Measurements from ENCODE around the gene UIMC1. TPM values are rescaled to one million over a fixed set of nuclear protein-coding genes. Genes with fewer than 3 reads are reported as not detected.

The UIMC1 gene
- total RNA-seq, 5 donors from 2014 or later (not counting 1 experiment from before 2014, with no cell fraction given), result 50.0 to 70.3 (median 56.7) TPM

- no peak overlapping the region for H3K4me3 ChIP-seq (ENCODE audit: control insufficient read depth in 1 of 2, extremely low read depth in 1 of 2, low read length in 1 of 2)
- Mint-ChIP-seq H3K4me1 (no peaks in the 10 kb centered on the region), H3K4me3 (no peak overlapping the region), H3K27ac (no peak overlapping the region), H3K27me3 (peaks cover 19 to 45% of the 10 kb centered on the region in 2 donors), H3K36me3 (no peaks in the 10 kb centered on the region), H3K9me3 (no peaks in the 10 kb centered on the region)
- 69% methylated on average over 11 of the region's 19 CpGs for WGBS (ENCODE audit: insufficient coverage)
- no peak for DNase-seq
- CTCF ChIA-PET, result no interaction called here
- H3K9me3 ChIP-seq, result no peaks in the 10 kb centered on the region
- no peak for ATAC-seq (replicated peaks in 1 of 4)
- no peaks in the 10 kb centered on the region for H3K4me1 ChIP-seq (ENCODE audit: control insufficient read depth in 1 of 2, extremely low read depth in 1 of 2, insufficient read depth in 2 of 2, low read length in 2 of 2)
- H3K27me3 ChIP-seq (replicated peaks in 1 of 2; ENCODE audit: control insufficient read depth in 2 of 2, extremely low read depth in 1 of 2, insufficient read depth in 2 of 2, low read length in 1 of 2), result peaks cover 0 to 77% of the 10 kb centered on the region in 2 experiments
- H3K36me3 ChIP-seq (ENCODE audit: control insufficient read depth in 2 of 2, extremely low read depth in 1 of 2, insufficient read depth in 1 of 2, low read length in 1 of 2), result no peaks in the 10 kb centered on the region
- H3K27ac ChIP-seq (ENCODE audit: low read length), result no peak overlapping the region
- POLR2A ChIA-PET, result no interaction called here
Measured at GRCh38 chr5:176857216-176857893, 149.2 kb downstream of the UIMC1 start.

GRCh38 chr5:176856746-176857145, 149.8 kb downstream of the UIMC1 start:
- CTCF ChIA-PET, result no interaction called here
- no peak for DNase-seq
- Mint-ChIP-seq H3K27me3 (peaks cover 19 to 48% of the 10 kb centered on the region in 2 donors), H3K36me3 (no peaks in the 10 kb centered on the region), H3K9me3 (no peaks in the 10 kb centered on the region), H3K4me1 (no peaks in the 10 kb centered on the region), H3K4me3 (no peak overlapping the region), H3K27ac (no peak overlapping the region)
- H3K4me1 ChIP-seq (ENCODE audit: control insufficient read depth in 1 of 2, extremely low read depth in 1 of 2, insufficient read depth in 2 of 2, low read length in 2 of 2), result no peaks in the 10 kb centered on the region
- POLR2A ChIA-PET, result no interaction called here
- no peak for ATAC-seq (replicated peaks in 1 of 4)
- H3K36me3 ChIP-seq (ENCODE audit: control insufficient read depth in 2 of 2, extremely low read depth in 1 of 2, insufficient read depth in 1 of 2, low read length in 1 of 2), result no peaks in the 10 kb centered on the region
- peaks cover 0 to 75% of the 10 kb centered on the region in 2 experiments for H3K27me3 ChIP-seq (replicated peaks in 1 of 2; ENCODE audit: control insufficient read depth in 2 of 2, extremely low read depth in 1 of 2, insufficient read depth in 2 of 2, low read length in 1 of 2)
- WGBS (ENCODE audit: insufficient coverage), result 49% methylated on average over 8 of the region's 8 CpGs
- H3K27ac ChIP-seq (ENCODE audit: low read length), result no peak overlapping the region
- H3K4me3 ChIP-seq (ENCODE audit: control insufficient read depth in 1 of 2, extremely low read depth in 1 of 2, low read length in 1 of 2), result no peak overlapping the region
- no peaks in the 10 kb centered on the region for H3K9me3 ChIP-seq

- H3K36me3 ChIP-seq (ENCODE audit: control insufficient read depth in 2 of 2, extremely low read depth in 1 of 2, insufficient read depth in 1 of 2, low read length in 1 of 2), result no peaks in the 10 kb centered on the region
- WGBS (ENCODE audit: insufficient coverage), result 80% methylated on average over 9 of the region's 18 CpGs
- Mint-ChIP-seq H3K36me3 (no peaks in the 10 kb centered on the region), H3K4me3 (no peak overlapping the region), H3K9me3 (no peaks in the 10 kb centered on the region), H3K27me3 (peaks cover 22 to 46% of the 10 kb centered on the region in 2 donors), H3K4me1 (no peaks in the 10 kb centered on the region), H3K27ac (no peak overlapping the region)
- no peak overlapping the region for H3K27ac ChIP-seq (ENCODE audit: low read length)
- ATAC-seq (replicated peaks in 1 of 4) (no peak), DNase-seq (no peak)
- no peaks in the 10 kb centered on the region for H3K4me1 ChIP-seq (ENCODE audit: control insufficient read depth in 1 of 2, extremely low read depth in 1 of 2, insufficient read depth in 2 of 2, low read length in 2 of 2)
- ChIA-PET POLR2A (no interaction called here), CTCF (no interaction called here)
- no peaks in the 10 kb centered on the region for H3K9me3 ChIP-seq
- no peak overlapping the region for H3K4me3 ChIP-seq (ENCODE audit: control insufficient read depth in 1 of 2, extremely low read depth in 1 of 2, low read length in 1 of 2)
- H3K27me3 ChIP-seq (replicated peaks in 1 of 2; ENCODE audit: control insufficient read depth in 2 of 2, extremely low read depth in 1 of 2, insufficient read depth in 2 of 2, low read length in 1 of 2), result peaks cover 0 to 75% of the 10 kb centered on the region in 2 experiments
Measured at GRCh38 chr5:176855598-176855997, 151.0 kb downstream of the UIMC1 start.

Other genes starting within 250 kb of the UIMC1 start
- gene UNC5A, start 196.2 kb downstream of the UIMC1 start, total RNA-seq, result not detected
- gene HK3, start 107.4 kb downstream of the UIMC1 start, total RNA-seq, result under 1 TPM; 0.16 to 0.85 (median 0.44) TPM
- gene ZNF346, start 15.9 kb upstream of the UIMC1 start, total RNA-seq, result 10 to 100 TPM; 22.8 to 25.7 (median 24.8) TPM
- gene FGFR4, start 80.1 kb upstream of the UIMC1 start, total RNA-seq, result 1 to 10 TPM; 1.6 to 5.1 (median 3.2) TPM
- 100 to 1,000 TPM in 3 of 5 donors, 10 to 100 TPM in 2; 89.5 to 113 (median 103) TPM for gene NSD1, start 127.0 kb upstream of the UIMC1 start, total RNA-seq